Urinary bladder (tissue), 4 donors: Measurements from ENCODE around the gene CADPS2. TPM values are rescaled to one million over a fixed set of nuclear protein-coding genes. Genes with fewer than 3 reads are reported as not detected.

ENCODE experiments used
- DNase-seq: peaks from one replicate; pipeline ENCODE4 v3.0.0-alpha.2; 2015; ENCODE audit errors: extremely low spot score
- H3K27ac ChIP-seq: one replicate; pipeline ENCODE4 v1.5.1; 2013; ENCODE audit warnings: low read depth, mild to moderate bottlenecking, moderate library complexity
- H3K36me3 ChIP-seq: one replicate; pipeline ENCODE4 v1.6.1; 2013; ENCODE audit warnings: mild to moderate bottlenecking, moderate library complexity; ENCODE audit not compliant: insufficient read depth
- H3K4me1 ChIP-seq: one replicate; pipeline ENCODE4 v1.6.1; 2013; ENCODE audit warnings: mild to moderate bottlenecking, moderate library complexity; ENCODE audit not compliant: insufficient read depth
- H3K4me3 ChIP-seq: one replicate; pipeline ENCODE4 v1.5.1; 2013; ENCODE audit warnings: low read depth, low read length
- WGBS: extraction: QIAGEN DNeasy Blood & Tissue Kit; methylation state at CpG from one replicate; pipeline ENCODE4 v1.1.7; 2013; 5-methylcytosine and 5-hydroxymethylcytosine counted together
- polyA plus RNA-seq: library from polyadenylated mRNA; stranded (reverse); fragments of 200-250 nt; gene quantifications from one replicate; pipeline ENCODE4 v1.2.3, GENCODE V29; 2013
- total RNA-seq: library from RNA; depleted of rRNA; stranded (reverse); fragments of >200 nt; gene quantifications from one replicate; pipeline ENCODE4 v1.2.3, GENCODE V29; 2014
- donor health status: healthy with polysubstance abuse.
- donor health status: healthy.

The CADPS2 gene
- total and polyA plus RNA-seq, 2 donors = 5.5 to 36.0 TPM

- Histone ChIP-seq H3K4me3 (peak within 1 kb of the TSS; percentile 26), H3K27ac (no peak within 1 kb of the TSS), H3K36me3 (no peaks in the 10 kb centered on the region), H3K4me1 (peaks cover 2% of the 10 kb centered on the region)
- WGBS = 5% methylated on average over 35 of the region's 35 CpGs
- no peak for DNase-seq
Measured at GRCh38 chr7:122304319-122304975, 581.8 kb downstream of the CADPS2 start, which contains the start of gene FEZF1. Gene FEZF1 (minus strand): TSS chr7:122304750. CDS start chr7:122304437, 313 bp downstream.

- no peak overlapping the region for H3K27ac ChIP-seq
- peaks cover 2% of the 10 kb centered on the region for H3K4me1 ChIP-seq
- no peaks in the 10 kb centered on the region for H3K36me3 ChIP-seq
- 3% methylated on average over 48 of the region's 48 CpGs for WGBS
- no peak overlapping the region for H3K4me3 ChIP-seq
- DNase-seq = no peak
Measured at GRCh38 chr7:122303531-122304318, 582.5 kb downstream of the CADPS2 start.

- H3K4me1 ChIP-seq = peaks cover 2% of the 10 kb centered on the region
- no peak overlapping the region for H3K4me3 ChIP-seq
- whole genome bisulfite sequencing = 7% methylated on average over 16 of the region's 16 CpGs
- DNase-seq = no peak
- H3K27ac ChIP-seq = no peak overlapping the region
- no peaks in the 10 kb centered on the region for H3K36me3 ChIP-seq
Measured at GRCh38 chr7:122302761-122303530, 583.3 kb downstream of the CADPS2 start.

- DNase-seq = no peak
- Histone ChIP-seq H3K4me1 (peaks cover 2% of the 10 kb centered on the region), H3K4me3 (no peak overlapping the region), H3K27ac (no peak overlapping the region), H3K36me3 (no peaks in the 10 kb centered on the region)
- WGBS = 6% methylated on average over 35 of the region's 35 CpGs
Measured at GRCh38 chr7:122301858-122302760, 584.2 kb downstream of the CADPS2 start.

- no peak overlapping the region for H3K4me3 ChIP-seq
- H3K4me1 ChIP-seq = peaks cover 2% of the 10 kb centered on the region
- no peak for DNase-seq
- WGBS = 19% methylated on average over 11 of the region's 11 CpGs
- no peaks in the 10 kb centered on the region for H3K36me3 ChIP-seq
- no peak overlapping the region for H3K27ac ChIP-seq
Measured at GRCh38 chr7:122300956-122301833, 585.1 kb downstream of the CADPS2 start.

DNA sequence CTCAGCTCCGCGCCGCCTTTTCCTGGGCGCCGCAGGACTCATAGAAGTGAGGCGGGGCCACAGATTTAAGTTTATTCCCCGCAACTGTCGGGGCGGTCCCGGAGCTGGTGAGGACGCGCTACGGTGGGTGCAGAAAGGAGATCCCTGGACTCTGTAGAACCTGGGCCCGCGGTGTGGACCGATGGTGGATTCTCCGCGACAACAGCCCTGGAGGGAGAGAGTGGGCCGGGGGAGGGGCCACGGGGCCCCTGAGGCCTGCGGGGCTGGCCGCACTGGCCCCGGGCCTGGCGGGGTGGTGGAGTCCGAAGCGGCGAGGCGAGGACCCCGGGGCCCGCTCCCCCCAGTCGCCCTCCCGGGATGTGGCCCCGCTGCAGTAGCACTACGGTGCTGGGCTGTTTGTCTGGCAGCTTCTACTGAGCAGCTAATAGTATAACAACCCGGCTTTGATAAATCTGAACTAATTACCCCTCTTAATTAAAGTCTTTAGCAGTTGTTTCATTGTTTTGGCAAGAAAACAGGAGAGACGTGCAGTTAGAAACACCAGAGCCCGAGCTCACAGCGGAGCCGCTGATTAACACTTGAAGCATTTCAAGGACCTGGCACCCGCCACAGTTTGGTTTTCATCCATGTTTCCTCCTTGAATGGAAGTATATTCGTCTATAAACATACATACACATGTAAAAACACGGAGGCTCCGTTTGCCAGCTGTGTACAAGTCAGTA is 585.9 kb downstream of the CADPS2 start:
- Histone ChIP-seq H3K36me3 (no peaks in the 10 kb centered on the region), H3K4me3 (no peak overlapping the region), H3K4me1 (peaks cover 2% of the 10 kb centered on the region), H3K27ac (no peak overlapping the region)
- no peak for DNase-seq
- WGBS = 3% methylated on average over 43 of the region's 43 CpGs

DNA sequence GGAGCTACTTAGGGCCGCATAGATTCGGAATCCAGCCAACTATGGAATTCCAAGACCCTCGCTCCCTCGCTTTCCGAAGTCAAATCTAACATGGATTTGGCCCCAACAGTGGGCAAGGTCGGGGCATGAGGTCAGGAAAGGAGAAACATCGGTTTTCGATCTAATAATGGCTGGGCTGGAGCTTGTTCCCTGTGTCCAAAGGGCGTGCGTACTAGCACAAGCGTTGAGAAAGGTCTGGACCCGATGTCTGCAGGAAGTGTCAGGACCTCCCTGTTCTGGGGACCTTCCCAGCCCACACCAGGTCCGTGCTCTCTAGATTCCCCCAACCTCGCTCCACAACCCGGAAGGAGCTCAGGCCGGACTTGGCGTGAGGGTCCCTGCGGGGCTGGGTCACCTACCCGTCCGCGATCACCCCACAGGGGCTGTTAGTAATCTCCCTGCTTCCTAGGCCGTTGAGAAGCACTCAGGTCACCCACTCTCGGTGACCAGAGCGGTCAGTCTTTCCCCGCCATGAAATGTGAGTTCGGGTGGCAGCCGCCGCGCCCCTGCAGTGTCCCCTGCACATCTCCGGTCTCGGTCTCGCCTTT is 586.5 kb downstream of the CADPS2 start:
- no peak for DNase-seq
- Histone ChIP-seq H3K4me3 (no peak overlapping the region), H3K36me3 (no peaks in the 10 kb centered on the region), H3K4me1 (no peaks in the 10 kb centered on the region), H3K27ac (no peak overlapping the region)
- WGBS = 5% methylated on average over 32 of the region's 32 CpGs

GRCh38 chr7:122298618-122299017 is 587.6 kb downstream of the CADPS2 start:
- Histone ChIP-seq H3K4me3 (no peak overlapping the region), H3K27ac (no peak overlapping the region), H3K4me1 (no peaks in the 10 kb centered on the region), H3K36me3 (no peaks in the 10 kb centered on the region)
- DNase-seq = no peak
- WGBS = 62% methylated on average over 2 of the region's 2 CpGs

DNA sequence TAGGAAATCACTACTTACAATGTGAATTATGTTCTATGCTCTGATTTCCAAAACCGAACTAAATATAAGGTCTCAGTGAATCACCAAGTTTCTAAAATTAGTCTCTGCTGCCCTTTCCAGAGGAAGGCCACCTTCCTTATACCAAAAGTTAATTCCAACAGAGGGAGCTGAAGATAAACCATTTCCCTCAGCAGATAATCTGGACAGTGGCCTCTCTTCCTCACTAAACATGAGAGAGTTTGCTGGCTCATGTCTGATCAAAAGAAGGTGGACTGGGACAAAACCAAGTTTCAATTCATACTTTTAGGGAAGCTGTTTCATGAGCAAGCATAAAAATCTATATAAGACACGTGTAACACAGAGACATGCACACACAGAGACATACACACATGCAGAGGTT is 588.1 kb downstream of the CADPS2 start:
- WGBS = 46% methylated on average over 2 of the region's 2 CpGs
- DNase-seq = no peak
- Histone ChIP-seq H3K4me3 (no peak overlapping the region), H3K27ac (no peak overlapping the region), H3K36me3 (no peaks in the 10 kb centered on the region), H3K4me1 (no peaks in the 10 kb centered on the region)

DNA sequence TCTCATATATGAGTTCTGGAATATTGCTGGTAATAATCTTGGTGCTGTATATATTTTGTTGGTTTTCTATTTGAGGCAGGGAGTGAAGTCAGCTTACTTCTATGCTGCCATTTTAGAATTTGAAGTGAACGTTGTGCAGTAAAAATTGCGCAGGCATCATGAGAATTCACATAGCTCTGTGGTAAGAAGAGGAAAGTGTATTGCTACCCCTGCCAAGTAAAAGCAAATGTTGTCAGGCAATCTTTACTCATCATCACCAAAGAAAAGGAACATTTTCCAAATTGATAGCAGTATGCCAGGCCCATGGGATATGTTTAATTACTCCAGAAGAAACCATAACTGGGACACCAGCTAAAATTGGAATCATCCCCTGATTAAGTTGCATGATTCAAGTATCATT is 595.1 kb downstream of the CADPS2 start:
- no peak overlapping the region for H3K4me3 ChIP-seq
- H3K27ac ChIP-seq = no peak overlapping the region
- 88% methylated on average over 2 of the region's 2 CpGs for whole genome bisulfite sequencing
- DNase-seq = no peak
- no peaks in the 10 kb centered on the region for H3K36me3 ChIP-seq
- no peaks in the 10 kb centered on the region for H3K4me1 ChIP-seq

DNA sequence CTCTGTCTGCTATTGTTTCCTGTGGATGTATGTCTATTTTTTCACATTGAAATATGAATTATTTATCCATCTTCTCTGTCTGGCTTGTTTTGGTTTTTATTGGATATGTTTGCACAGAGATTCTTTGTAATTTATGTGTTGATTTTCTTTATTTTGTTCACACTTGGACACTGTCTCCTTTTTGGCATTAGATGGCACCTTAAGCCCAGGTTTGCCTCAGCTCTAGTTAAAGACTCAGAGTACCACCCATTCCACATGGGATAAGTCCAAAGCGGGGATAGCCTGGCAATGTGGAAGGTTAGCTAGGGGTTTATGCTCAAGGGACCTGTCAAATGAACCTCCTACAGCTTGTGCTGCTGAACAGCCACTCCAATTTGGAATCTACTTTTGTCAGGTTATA is 595.8 kb downstream of the CADPS2 start:
- WGBS = 87% methylated on average over 1 of the region's 1 CpG
- Histone ChIP-seq H3K27ac (no peak overlapping the region), H3K4me1 (no peaks in the 10 kb centered on the region), H3K4me3 (no peak overlapping the region), H3K36me3 (no peaks in the 10 kb centered on the region)
- no peak for DNase-seq
